GM12878 (cell line): ENCODE results near the gene NCBP3.

Source experiments
- ASH2L ChIP-seq: fragments of 300-600, 200-600 bp; sonication (generic); IDR thresholded peaks from 2 replicates; pipeline ENCODE4 v1.6.1; 2017; ENCODE audit warnings: low read depth, mild to moderate bottlenecking, borderline replicate concordance
- EZH2 ChIP-seq: IDR thresholded peaks from 2 replicates; pipeline ENCODE4 v1.6.1; 2012; ENCODE audit warnings: low read depth, mild to moderate bottlenecking, control low read depth, inconsistent platforms, low read length, borderline replicate concordance; ENCODE audit not compliant: control insufficient read depth
- FOS ChIP-seq: IDR thresholded peaks from 3 replicates; pipeline ENCODE4 v1.6.1; 2011; ENCODE audit warnings: borderline replicate concordance; ENCODE audit not compliant: insufficient read length; ENCODE audit errors: extremely low read depth
- HCFC1 ChIP-seq: fragments of 150-350 bp; IDR thresholded peaks from 2 replicates; pipeline ENCODE4 v1.6.1; 2014; ENCODE audit warnings: low read length
- MEF2B ChIP-seq: fragments of 450-650 bp; IDR thresholded peaks from 2 replicates; pipeline ENCODE4 v1.6.1; 2018; ENCODE audit warnings: mild to moderate bottlenecking, moderate library complexity; ENCODE audit not compliant: partially characterized antibody, poor library complexity, severe bottlenecking
- RAD21 ChIP-seq: IDR thresholded peaks from 2 replicates; pipeline ENCODE4 v1.6.1; 2011; ENCODE audit warnings: mild to moderate bottlenecking, low read depth, low read length, moderate library complexity; ENCODE audit not compliant: insufficient read depth
- RFX5 ChIP-seq: IDR thresholded peaks from 2 replicates; pipeline ENCODE4 v1.6.1; 2011; ENCODE audit warnings: low read depth, low read length, improper control_type of control experiment
- STAT3 ChIP-seq: IDR thresholded peaks from 2 replicates; pipeline ENCODE4 v1.6.1; 2011; ENCODE audit warnings: low read depth, low read length, improper control_type of control experiment
- ZNF217 ChIP-seq: fragments of 450-650 bp; IDR thresholded peaks from 2 replicates; pipeline ENCODE4 v1.6.1; 2017; ENCODE audit warnings: antibody characterized with exemption, mild to moderate bottlenecking
- TF ChIP-seq, protein P1 (sequence below): fragments of 450-650 bp; conservative IDR thresholded peaks from 2 replicates; pipeline ENCODE4 v1.6.1; 2017; ENCODE audit warnings: mild to moderate bottlenecking, moderate library complexity
- TF ChIP-seq, protein P2 (sequence below), 3 experiments: IDR thresholded peaks in 2 of 3; conservative IDR thresholded peaks in 1 of 3; 2 replicates each; pipeline ENCODE4 v1.5.1; 2011; ENCODE audit warnings: low read depth in 3 of 3, low read length in 3 of 3, mild to moderate bottlenecking in 3 of 3, control low read depth in 2 of 3, moderate library complexity in 2 of 3, inconsistent platforms in 1 of 3, mixed read lengths in 1 of 3; ENCODE audit not compliant: control insufficient read depth in 2 of 3, insufficient read depth in 1 of 3; ENCODE audit errors: extremely low read depth in 1 of 3
- TF ChIP-seq, protein P3 (sequence below): IDR thresholded peaks from 2 replicates; pipeline ENCODE4 v1.6.1; 2012; ENCODE audit warnings: mild to moderate bottlenecking, low read depth, low read length
- TF ChIP-seq, protein P4 (sequence below): fragments of 450-650 bp; IDR thresholded peaks from 2 replicates; pipeline ENCODE4 v1.6.1; 2016; ENCODE audit warnings: mild to moderate bottlenecking, moderate library complexity, borderline replicate concordance

DNA sequence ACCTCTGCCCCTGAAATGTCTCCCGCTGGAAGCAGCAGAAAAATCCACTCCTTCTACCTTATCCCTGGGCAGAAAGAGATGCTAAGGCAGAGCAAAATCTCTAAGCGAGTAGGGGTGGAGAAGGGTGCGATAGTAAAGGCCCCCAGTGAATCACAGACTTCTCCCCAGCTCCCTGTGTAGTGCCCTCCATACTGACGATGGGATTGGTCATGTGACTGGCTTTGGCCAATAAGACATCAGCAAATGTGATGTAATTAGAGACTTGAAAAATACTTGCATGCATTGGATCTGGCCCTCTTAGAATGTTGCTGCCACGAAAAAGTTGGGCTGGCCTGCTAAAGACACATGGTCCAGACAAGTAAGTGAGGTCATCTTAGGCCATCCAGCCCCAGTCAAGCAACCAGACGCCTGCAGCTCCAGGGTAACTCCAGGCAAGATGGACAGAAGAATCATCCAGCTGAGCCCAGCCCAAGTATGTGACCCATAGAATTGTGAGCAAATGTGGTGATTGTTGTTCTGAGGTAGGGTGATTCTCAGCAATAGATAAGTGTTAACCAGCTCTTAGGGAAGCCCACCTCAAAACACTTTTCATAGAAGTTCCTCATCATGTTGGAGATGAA is 86.3 kb downstream of the NCBP3 start:
- TF ChIP-seq, protein P1, sequence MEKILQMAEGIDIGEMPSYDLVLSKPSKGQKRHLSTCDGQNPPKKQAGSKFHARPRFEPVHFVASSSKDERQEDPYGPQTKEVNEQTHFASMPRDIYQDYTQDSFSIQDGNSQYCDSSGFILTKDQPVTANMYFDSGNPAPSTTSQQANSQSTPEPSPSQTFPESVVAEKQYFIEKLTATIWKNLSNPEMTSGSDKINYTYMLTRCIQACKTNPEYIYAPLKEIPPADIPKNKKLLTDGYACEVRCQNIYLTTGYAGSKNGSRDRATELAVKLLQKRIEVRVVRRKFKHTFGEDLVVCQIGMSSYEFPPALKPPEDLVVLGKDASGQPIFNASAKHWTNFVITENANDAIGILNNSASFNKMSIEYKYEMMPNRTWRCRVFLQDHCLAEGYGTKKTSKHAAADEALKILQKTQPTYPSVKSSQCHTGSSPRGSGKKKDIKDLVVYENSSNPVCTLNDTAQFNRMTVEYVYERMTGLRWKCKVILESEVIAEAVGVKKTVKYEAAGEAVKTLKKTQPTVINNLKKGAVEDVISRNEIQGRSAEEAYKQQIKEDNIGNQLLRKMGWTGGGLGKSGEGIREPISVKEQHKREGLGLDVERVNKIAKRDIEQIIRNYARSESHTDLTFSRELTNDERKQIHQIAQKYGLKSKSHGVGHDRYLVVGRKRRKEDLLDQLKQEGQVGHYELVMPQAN: no peak
- TF ChIP-seq, protein P2, sequence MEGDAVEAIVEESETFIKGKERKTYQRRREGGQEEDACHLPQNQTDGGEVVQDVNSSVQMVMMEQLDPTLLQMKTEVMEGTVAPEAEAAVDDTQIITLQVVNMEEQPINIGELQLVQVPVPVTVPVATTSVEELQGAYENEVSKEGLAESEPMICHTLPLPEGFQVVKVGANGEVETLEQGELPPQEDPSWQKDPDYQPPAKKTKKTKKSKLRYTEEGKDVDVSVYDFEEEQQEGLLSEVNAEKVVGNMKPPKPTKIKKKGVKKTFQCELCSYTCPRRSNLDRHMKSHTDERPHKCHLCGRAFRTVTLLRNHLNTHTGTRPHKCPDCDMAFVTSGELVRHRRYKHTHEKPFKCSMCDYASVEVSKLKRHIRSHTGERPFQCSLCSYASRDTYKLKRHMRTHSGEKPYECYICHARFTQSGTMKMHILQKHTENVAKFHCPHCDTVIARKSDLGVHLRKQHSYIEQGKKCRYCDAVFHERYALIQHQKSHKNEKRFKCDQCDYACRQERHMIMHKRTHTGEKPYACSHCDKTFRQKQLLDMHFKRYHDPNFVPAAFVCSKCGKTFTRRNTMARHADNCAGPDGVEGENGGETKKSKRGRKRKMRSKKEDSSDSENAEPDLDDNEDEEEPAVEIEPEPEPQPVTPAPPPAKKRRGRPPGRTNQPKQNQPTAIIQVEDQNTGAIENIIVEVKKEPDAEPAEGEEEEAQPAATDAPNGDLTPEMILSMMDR (IDR thresholded peaks at IDR 0.05 in 2 of 3, conservative IDR thresholded peaks at IDR 0.05 in 1 of 3; ENCODE audit: control insufficient read depth in 2 of 3, extremely low read depth in 1 of 3, insufficient read depth in 1 of 3, low read depth in 3 of 3, low read length in 3 of 3): no peak
- no peak for TF ChIP-seq STAT3
- no peak for TF ChIP-seq ZNF217
- no peak for TF ChIP-seq RAD21
- TF ChIP-seq FOS: no peak
- no peak for TF ChIP-seq MEF2B
- TF ChIP-seq ASH2L: no peak
- TF ChIP-seq, protein P3, sequence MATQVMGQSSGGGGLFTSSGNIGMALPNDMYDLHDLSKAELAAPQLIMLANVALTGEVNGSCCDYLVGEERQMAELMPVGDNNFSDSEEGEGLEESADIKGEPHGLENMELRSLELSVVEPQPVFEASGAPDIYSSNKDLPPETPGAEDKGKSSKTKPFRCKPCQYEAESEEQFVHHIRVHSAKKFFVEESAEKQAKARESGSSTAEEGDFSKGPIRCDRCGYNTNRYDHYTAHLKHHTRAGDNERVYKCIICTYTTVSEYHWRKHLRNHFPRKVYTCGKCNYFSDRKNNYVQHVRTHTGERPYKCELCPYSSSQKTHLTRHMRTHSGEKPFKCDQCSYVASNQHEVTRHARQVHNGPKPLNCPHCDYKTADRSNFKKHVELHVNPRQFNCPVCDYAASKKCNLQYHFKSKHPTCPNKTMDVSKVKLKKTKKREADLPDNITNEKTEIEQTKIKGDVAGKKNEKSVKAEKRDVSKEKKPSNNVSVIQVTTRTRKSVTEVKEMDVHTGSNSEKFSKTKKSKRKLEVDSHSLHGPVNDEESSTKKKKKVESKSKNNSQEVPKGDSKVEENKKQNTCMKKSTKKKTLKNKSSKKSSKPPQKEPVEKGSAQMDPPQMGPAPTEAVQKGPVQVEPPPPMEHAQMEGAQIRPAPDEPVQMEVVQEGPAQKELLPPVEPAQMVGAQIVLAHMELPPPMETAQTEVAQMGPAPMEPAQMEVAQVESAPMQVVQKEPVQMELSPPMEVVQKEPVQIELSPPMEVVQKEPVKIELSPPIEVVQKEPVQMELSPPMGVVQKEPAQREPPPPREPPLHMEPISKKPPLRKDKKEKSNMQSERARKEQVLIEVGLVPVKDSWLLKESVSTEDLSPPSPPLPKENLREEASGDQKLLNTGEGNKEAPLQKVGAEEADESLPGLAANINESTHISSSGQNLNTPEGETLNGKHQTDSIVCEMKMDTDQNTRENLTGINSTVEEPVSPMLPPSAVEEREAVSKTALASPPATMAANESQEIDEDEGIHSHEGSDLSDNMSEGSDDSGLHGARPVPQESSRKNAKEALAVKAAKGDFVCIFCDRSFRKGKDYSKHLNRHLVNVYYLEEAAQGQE: no peak
- no peak for TF ChIP-seq HCFC1
- no peak for TF ChIP-seq RFX5
- TF ChIP-seq EZH2: no peak
- TF ChIP-seq, protein P4, sequence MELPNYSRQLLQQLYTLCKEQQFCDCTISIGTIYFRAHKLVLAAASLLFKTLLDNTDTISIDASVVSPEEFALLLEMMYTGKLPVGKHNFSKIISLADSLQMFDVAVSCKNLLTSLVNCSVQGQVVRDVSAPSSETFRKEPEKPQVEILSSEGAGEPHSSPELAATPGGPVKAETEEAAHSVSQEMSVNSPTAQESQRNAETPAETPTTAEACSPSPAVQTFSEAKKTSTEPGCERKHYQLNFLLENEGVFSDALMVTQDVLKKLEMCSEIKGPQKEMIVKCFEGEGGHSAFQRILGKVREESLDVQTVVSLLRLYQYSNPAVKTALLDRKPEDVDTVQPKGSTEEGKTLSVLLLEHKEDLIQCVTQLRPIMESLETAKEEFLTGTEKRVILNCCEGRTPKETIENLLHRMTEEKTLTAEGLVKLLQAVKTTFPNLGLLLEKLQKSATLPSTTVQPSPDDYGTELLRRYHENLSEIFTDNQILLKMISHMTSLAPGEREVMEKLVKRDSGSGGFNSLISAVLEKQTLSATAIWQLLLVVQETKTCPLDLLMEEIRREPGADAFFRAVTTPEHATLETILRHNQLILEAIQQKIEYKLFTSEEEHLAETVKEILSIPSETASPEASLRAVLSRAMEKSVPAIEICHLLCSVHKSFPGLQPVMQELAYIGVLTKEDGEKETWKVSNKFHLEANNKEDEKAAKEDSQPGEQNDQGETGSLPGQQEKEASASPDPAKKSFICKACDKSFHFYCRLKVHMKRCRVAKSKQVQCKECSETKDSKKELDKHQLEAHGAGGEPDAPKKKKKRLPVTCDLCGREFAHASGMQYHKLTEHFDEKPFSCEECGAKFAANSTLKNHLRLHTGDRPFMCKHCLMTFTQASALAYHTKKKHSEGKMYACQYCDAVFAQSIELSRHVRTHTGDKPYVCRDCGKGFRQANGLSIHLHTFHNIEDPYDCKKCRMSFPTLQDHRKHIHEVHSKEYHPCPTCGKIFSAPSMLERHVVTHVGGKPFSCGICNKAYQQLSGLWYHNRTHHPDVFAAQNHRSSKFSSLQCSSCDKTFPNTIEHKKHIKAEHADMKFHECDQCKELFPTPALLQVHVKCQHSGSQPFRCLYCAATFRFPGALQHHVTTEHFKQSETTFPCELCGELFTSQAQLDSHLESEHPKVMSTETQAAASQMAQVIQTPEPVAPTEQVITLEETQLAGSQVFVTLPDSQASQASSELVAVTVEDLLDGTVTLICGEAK: no peak
